KMS-11 (cell line): ENCODE data around the gene AXDND1.
A peak's percentile ranks its signal among the peaks of the same experiment; 100 is the strongest.

Experiments used
- H2AFZ ChIP-seq: fragments of 200-600 bp; sonication (generic); 2 replicates; pipeline ENCODE4 v1.6.1; 2016; ENCODE audit warnings: antibody characterized with exemption, mixed run types, low read depth
- H3K27ac ChIP-seq: fragments of 200-600 bp; sonication (generic); 2 replicates; pipeline ENCODE4 v1.6.1; 2016; ENCODE audit warnings: mild to moderate bottlenecking, mixed run types
- H3K27me3 ChIP-seq: fragments of 200-600 bp; sonication (generic); 2 replicates; pipeline ENCODE4 v1.6.1; 2017; ENCODE audit warnings: mild to moderate bottlenecking, low read depth, mixed run types, moderate library complexity; ENCODE audit not compliant: insufficient read depth
- H3K36me3 ChIP-seq: fragments of 200-600 bp; sonication (generic); 2 replicates; pipeline ENCODE4 v1.6.1; 2017; ENCODE audit warnings: mild to moderate bottlenecking, mixed run types; ENCODE audit not compliant: insufficient read depth
- H3K4me1 ChIP-seq: fragments of 200-600 bp; sonication (generic); 2 replicates; pipeline ENCODE4 v1.6.1; 2016; ENCODE audit warnings: mild to moderate bottlenecking, low read depth, mixed run types; ENCODE audit not compliant: poor library complexity, severe bottlenecking
- H3K4me2 ChIP-seq: fragments of 200-600 bp; sonication (generic); 2 replicates; pipeline ENCODE4 v1.7.0; 2016; ENCODE audit warnings: mild to moderate bottlenecking, mixed run types
- H3K4me3 ChIP-seq: fragments of 200-600 bp; sonication (generic); IDR thresholded peaks from 2 replicates; pipeline ENCODE4 v1.6.1; 2017; ENCODE audit warnings: low read depth, low read length, mixed read lengths; ENCODE audit not compliant: insufficient read depth
- H3K79me2 ChIP-seq: fragments of 200-600 bp; sonication (generic); 2 replicates; pipeline ENCODE4 v1.6.1; 2016; ENCODE audit warnings: low read depth, mixed run types; ENCODE audit not compliant: insufficient read depth
- H3K9ac ChIP-seq: fragments of 200-600 bp; sonication (generic); 2 replicates; pipeline ENCODE4 v1.6.1; 2016; ENCODE audit warnings: mild to moderate bottlenecking, mixed run types
- H4K20me1 ChIP-seq: fragments of 200-600 bp; sonication (generic); 2 replicates; pipeline ENCODE4 v1.6.1; 2016; ENCODE audit warnings: mild to moderate bottlenecking, mixed run types; ENCODE audit not compliant: insufficient read depth
- TF ChIP-seq, protein P1 (sequence below): fragments of 200-600 bp; sonication (generic); conservative IDR thresholded peaks from 2 replicates; pipeline ENCODE4 v1.6.1; 2017; ENCODE audit warnings: low read depth, mild to moderate bottlenecking, antibody characterized with exemption, low read length, moderate library complexity, mixed read lengths

The AXDND1 gene

DNA sequence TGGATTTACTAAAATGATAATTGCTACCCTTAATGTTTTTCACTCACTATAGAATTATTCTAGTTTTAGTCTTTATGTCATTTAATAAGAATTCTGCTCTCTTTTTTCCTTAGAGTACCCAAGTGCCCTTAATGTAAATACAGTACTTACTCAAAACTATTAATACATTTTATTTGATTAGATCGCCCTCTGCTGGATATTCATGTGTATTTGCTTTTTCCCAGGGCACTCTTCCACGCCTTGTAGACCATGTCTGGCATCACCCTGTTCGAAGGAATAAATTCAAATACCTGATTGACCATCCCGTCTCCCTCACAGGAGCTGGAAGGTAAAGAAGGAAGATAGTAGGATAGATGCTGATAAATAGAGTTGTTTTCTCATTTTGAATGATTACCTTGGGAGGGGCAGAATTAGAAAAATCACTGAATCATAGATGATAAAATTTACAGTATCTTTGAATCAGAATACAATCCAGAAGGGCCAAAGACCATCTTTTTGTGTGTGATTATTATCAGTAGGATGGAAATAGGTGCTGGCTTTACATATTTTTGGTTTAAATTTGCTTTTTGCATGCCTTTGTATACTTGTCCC, 4.1 kb downstream of the AXDND1 start:
- H3K9ac ChIP-seq = no peak overlapping the region
- no peaks in the 10 kb centered on the region for H3K36me3 ChIP-seq
- no peaks in the 10 kb centered on the region for H3K27me3 ChIP-seq
- H2AFZ ChIP-seq = no peak overlapping the region
- H4K20me1 ChIP-seq = no peaks in the 10 kb centered on the region
- H3K4me3 ChIP-seq = no peak overlapping the region
- H3K27ac ChIP-seq = no peak overlapping the region
- no peak overlapping the region for H3K4me2 ChIP-seq
- TF ChIP-seq, protein P1, sequence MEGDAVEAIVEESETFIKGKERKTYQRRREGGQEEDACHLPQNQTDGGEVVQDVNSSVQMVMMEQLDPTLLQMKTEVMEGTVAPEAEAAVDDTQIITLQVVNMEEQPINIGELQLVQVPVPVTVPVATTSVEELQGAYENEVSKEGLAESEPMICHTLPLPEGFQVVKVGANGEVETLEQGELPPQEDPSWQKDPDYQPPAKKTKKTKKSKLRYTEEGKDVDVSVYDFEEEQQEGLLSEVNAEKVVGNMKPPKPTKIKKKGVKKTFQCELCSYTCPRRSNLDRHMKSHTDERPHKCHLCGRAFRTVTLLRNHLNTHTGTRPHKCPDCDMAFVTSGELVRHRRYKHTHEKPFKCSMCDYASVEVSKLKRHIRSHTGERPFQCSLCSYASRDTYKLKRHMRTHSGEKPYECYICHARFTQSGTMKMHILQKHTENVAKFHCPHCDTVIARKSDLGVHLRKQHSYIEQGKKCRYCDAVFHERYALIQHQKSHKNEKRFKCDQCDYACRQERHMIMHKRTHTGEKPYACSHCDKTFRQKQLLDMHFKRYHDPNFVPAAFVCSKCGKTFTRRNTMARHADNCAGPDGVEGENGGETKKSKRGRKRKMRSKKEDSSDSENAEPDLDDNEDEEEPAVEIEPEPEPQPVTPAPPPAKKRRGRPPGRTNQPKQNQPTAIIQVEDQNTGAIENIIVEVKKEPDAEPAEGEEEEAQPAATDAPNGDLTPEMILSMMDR = peak; percentile 96
- H3K4me1 ChIP-seq = peaks cover 9% of the 10 kb centered on the region
- H3K79me2 ChIP-seq = no peaks in the 10 kb centered on the region

DNA sequence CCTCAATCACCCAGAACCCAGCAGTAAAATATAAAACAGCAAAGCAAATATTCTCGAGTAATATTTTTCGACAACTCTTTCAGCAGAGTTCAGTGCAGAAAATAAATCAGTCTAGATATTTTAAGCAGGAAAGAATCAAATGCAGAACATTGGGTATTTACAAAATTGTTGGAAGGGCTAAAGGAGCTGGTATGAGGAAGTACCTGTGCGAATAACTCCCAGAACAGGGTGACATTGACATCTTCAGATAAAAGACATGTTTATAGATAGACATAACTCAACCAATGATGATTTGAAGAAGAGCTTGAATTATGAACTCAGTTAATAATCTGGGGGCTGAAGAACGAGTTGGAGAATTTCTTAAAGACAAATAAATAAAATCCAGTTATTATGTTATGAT, 6.4 kb downstream of the AXDND1 start:
- Histone ChIP-seq H3K4me2 (no peak overlapping the region), H3K4me3 (no peak overlapping the region), H4K20me1 (no peaks in the 10 kb centered on the region), H3K4me1 (no peaks in the 10 kb centered on the region), H3K36me3 (no peaks in the 10 kb centered on the region), H3K9ac (no peak overlapping the region), H3K27me3 (no peaks in the 10 kb centered on the region), H3K27ac (no peak overlapping the region), H3K79me2 (no peaks in the 10 kb centered on the region), H2AFZ (no peak overlapping the region)
- TF ChIP-seq, protein P1 = no peak

DNA sequence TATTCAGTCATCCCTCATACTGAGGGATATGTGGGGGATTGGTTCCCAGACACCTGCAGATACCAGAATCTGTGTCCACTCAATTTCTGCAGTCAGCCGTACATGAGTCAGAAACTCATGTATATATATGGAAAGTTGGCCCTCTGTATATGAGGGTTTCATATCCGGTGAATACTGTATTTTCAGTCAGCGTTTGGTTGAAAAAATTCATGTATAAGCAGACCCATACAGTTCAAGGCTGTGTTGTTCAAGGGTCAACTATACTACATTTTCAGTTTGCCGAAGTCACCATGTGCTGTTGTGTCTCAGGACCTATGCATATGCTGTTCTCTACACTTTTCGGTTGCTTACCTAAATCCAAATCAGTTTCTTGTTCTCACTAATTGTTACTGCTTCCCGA, 10.5 kb downstream of the AXDND1 start:
- H3K4me3 ChIP-seq = no peak overlapping the region
- H3K27me3 ChIP-seq = no peaks in the 10 kb centered on the region

DNA sequence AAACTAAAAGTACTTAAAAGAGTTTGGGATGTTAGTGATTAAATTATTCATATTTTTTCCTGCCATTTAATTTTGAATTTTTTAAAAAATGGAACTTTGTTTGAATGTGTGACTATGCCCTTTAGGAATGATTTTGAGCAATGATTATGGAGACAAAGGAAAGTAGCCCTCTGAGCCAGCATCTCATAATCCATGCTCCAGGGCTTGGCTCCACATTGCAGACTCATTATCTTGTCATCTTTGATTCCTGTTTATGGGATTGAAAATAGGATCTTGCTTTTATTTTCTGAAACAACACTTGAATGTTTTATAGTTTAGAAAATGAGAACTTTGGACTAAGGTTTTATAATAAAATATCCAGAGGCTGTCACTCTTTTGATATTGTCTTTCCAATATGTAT, 14.5 kb downstream of the AXDND1 start:
- H3K4me1 ChIP-seq = no peaks in the 10 kb centered on the region
- H4K20me1 ChIP-seq = no peaks in the 10 kb centered on the region
- H3K79me2 ChIP-seq = no peaks in the 10 kb centered on the region
- no peak overlapping the region for H2AFZ ChIP-seq
- no peaks in the 10 kb centered on the region for H3K27me3 ChIP-seq
- H3K27ac ChIP-seq = no peak overlapping the region
- H3K36me3 ChIP-seq = no peaks in the 10 kb centered on the region
- H3K9ac ChIP-seq = no peak overlapping the region
- H3K4me3 ChIP-seq = no peak overlapping the region
- H3K4me2 ChIP-seq = no peak overlapping the region
- TF ChIP-seq, protein P1 = no peak

More for the DNA sequence above, 10.5 kb downstream of the AXDND1 start:
- no peak overlapping the region for H2AFZ ChIP-seq
- H3K36me3 ChIP-seq = no peaks in the 10 kb centered on the region
- no peaks in the 10 kb centered on the region for H3K4me1 ChIP-seq
- TF ChIP-seq, protein P1 = no peak
- no peak overlapping the region for H3K9ac ChIP-seq
- no peaks in the 10 kb centered on the region for H3K79me2 ChIP-seq
- H4K20me1 ChIP-seq = no peaks in the 10 kb centered on the region
- H3K4me2 ChIP-seq = no peak overlapping the region
- H3K27ac ChIP-seq = no peak overlapping the region
